ENCODE measurements around the gene FERD3L.

Gene FERD3L

GRCh38 chr7:19099924-19100323, 45.3 kb downstream of the FERD3L start:
- peaks cover 17 to 88% (median 47%) of the 10 kb centered on the region in 5 experiments for H3K27me3 ChIP-seq (replicated peaks in 2 of 5; ENCODE audit: control insufficient read depth in 4 of 5, insufficient read depth in 5 of 5, low read length in 4 of 5)
- WGBS (ENCODE audit: insufficient coverage), result no CpG with 5 or more reads among the region's 2 CpGs
- POLR2A ChIA-PET, result no interaction called here
- DNase-seq, result no peak
- H3K4me1 ChIP-seq (ENCODE audit: control extremely low read depth in 1 of 4, control insufficient read depth in 4 of 4, insufficient read depth in 4 of 4, low read length in 3 of 4), result no peaks in the 10 kb centered on the region
- CTCF ChIA-PET, result interaction anchor here (0.8 to 1.8 kb wide), 2 partner anchors 10 to 19 kb away, joined by 3 to 7 read pairs; no protein-coding TSS in a partner anchor
- H3K27ac ChIP-seq (ENCODE audit: insufficient read depth in 1 of 2, low read depth in 1 of 2, low read length in 2 of 2, poor library complexity in 1 of 2, severe bottlenecking in 2 of 2), result no peak overlapping the region
- H3K36me3 ChIP-seq (ENCODE audit: control insufficient read depth in 4 of 4, insufficient read depth in 4 of 4, low read length in 3 of 4), result no peaks in the 10 kb centered on the region
- H3K4me3 ChIP-seq (ENCODE audit: control insufficient read depth in 1 of 7, extremely low read depth in 1 of 7, insufficient read depth in 4 of 7, low read depth in 2 of 7, low read length in 6 of 7), result no peak overlapping the region
- H3K9me3 ChIP-seq (ENCODE audit: control extremely low read depth in 1 of 5, control insufficient read depth in 4 of 5, insufficient read depth in 2 of 5, low read depth in 1 of 5, low read length in 4 of 5), result no peaks in the 10 kb centered on the region

GRCh38 chr7:19099194-19099593, 46.0 kb downstream of the FERD3L start:
- no peak for DNase-seq
- H3K4me1 ChIP-seq (ENCODE audit: control extremely low read depth in 1 of 4, control insufficient read depth in 4 of 4, insufficient read depth in 4 of 4, low read length in 3 of 4), result no peaks in the 10 kb centered on the region
- H3K9me3 ChIP-seq (ENCODE audit: control extremely low read depth in 1 of 5, control insufficient read depth in 4 of 5, insufficient read depth in 2 of 5, low read depth in 1 of 5, low read length in 4 of 5), result no peaks in the 10 kb centered on the region
- POLR2A ChIA-PET, result no interaction called here
- no peak overlapping the region for H3K4me3 ChIP-seq (ENCODE audit: control insufficient read depth in 1 of 7, extremely low read depth in 1 of 7, insufficient read depth in 4 of 7, low read depth in 2 of 7, low read length in 6 of 7)
- H3K27ac ChIP-seq (ENCODE audit: insufficient read depth in 1 of 2, low read depth in 1 of 2, low read length in 2 of 2, poor library complexity in 1 of 2, severe bottlenecking in 2 of 2), result no peak overlapping the region
- H3K36me3 ChIP-seq (ENCODE audit: control insufficient read depth in 4 of 4, insufficient read depth in 4 of 4, low read length in 3 of 4), result no peaks in the 10 kb centered on the region
- peaks cover 18 to 86% (median 47%) of the 10 kb centered on the region in 5 experiments for H3K27me3 ChIP-seq (replicated peaks in 2 of 5; ENCODE audit: control insufficient read depth in 4 of 5, insufficient read depth in 5 of 5, low read length in 4 of 5)
- CTCF ChIA-PET, result interaction anchor here (1.8 kb wide), 1 partner anchor 20 kb away, joined by 7 read pairs; no protein-coding TSS in a partner anchor
- no CpG with 5 or more reads among the region's 3 CpGs for WGBS (ENCODE audit: insufficient coverage)

GRCh38 chr7:19098510-19098909, 46.7 kb downstream of the FERD3L start:
- Histone ChIP-seq H3K27ac (ENCODE audit: insufficient read depth in 1 of 2, low read depth in 1 of 2, low read length in 2 of 2, poor library complexity in 1 of 2, severe bottlenecking in 2 of 2) (no peak overlapping the region), H3K4me3 (ENCODE audit: control insufficient read depth in 1 of 7, extremely low read depth in 1 of 7, insufficient read depth in 4 of 7, low read depth in 2 of 7, low read length in 6 of 7) (no peak overlapping the region), H3K27me3 (replicated peaks in 2 of 5; ENCODE audit: control insufficient read depth in 4 of 5, insufficient read depth in 5 of 5, low read length in 4 of 5) (peaks cover 18 to 84% (median 45%) of the 10 kb centered on the region in 5 experiments), H3K9me3 (ENCODE audit: control extremely low read depth in 1 of 5, control insufficient read depth in 4 of 5, insufficient read depth in 2 of 5, low read depth in 1 of 5, low read length in 4 of 5) (no peaks in the 10 kb centered on the region), H3K36me3 (ENCODE audit: control insufficient read depth in 4 of 4, insufficient read depth in 4 of 4, low read length in 3 of 4) (no peaks in the 10 kb centered on the region), H3K4me1 (ENCODE audit: control extremely low read depth in 1 of 4, control insufficient read depth in 4 of 4, insufficient read depth in 4 of 4, low read length in 3 of 4) (no peaks in the 10 kb centered on the region)
- no peak for DNase-seq
- ChIA-PET POLR2A (no interaction called here), CTCF (interaction anchor here (1.8 kb wide), 1 partner anchor 21 kb away, joined by 7 read pairs; no protein-coding TSS in a partner anchor)
- no CpG with 5 or more reads among the region's 1 CpG for WGBS (ENCODE audit: insufficient coverage)

- no peaks in the 10 kb centered on the region for H3K36me3 ChIP-seq (ENCODE audit: control insufficient read depth in 4 of 4, insufficient read depth in 4 of 4, low read length in 3 of 4)
- peaks cover 13 to 77% (median 36%) of the 10 kb centered on the region in 5 experiments for H3K27me3 ChIP-seq (replicated peaks in 2 of 5; ENCODE audit: control insufficient read depth in 4 of 5, insufficient read depth in 5 of 5, low read length in 4 of 5)
- no peak overlapping the region for H3K4me3 ChIP-seq (ENCODE audit: control insufficient read depth in 1 of 7, extremely low read depth in 1 of 7, insufficient read depth in 4 of 7, low read depth in 2 of 7, low read length in 6 of 7)
- no peak overlapping the region for H3K27ac ChIP-seq (ENCODE audit: insufficient read depth in 1 of 2, low read depth in 1 of 2, low read length in 2 of 2, poor library complexity in 1 of 2, severe bottlenecking in 2 of 2)
- peak in 2 of 3 donors; percentile 13 to 19 for DNase-seq
- CTCF ChIA-PET, result interaction anchor here (1.3 to 1.8 kb wide), 2 partner anchors 12 to 26 kb away, joined by 3 to 4 read pairs; no protein-coding TSS in a partner anchor
- no peaks in the 10 kb centered on the region for H3K9me3 ChIP-seq (ENCODE audit: control extremely low read depth in 1 of 5, control insufficient read depth in 4 of 5, insufficient read depth in 2 of 5, low read depth in 1 of 5, low read length in 4 of 5)
- POLR2A ChIA-PET, result no interaction called here
- no peaks in the 10 kb centered on the region for H3K4me1 ChIP-seq (ENCODE audit: control extremely low read depth in 1 of 4, control insufficient read depth in 4 of 4, insufficient read depth in 4 of 4, low read length in 3 of 4)
- WGBS (ENCODE audit: insufficient coverage), result 90% methylated on average over 2 of the region's 9 CpGs
These were observed 47.8 kb downstream of the FERD3L start for GRCh38 chr7:19097165-19098055.

- CTCF ChIA-PET, result interaction anchor here (1.1 to 1.8 kb wide), 3 partner anchors 10 to 24 kb away, joined by 3 to 4 read pairs (median 4); no protein-coding TSS in a partner anchor
- no CpG with 5 or more reads among the region's 5 CpGs for WGBS (ENCODE audit: insufficient coverage)
- no peak for DNase-seq
- H3K36me3 ChIP-seq (ENCODE audit: control insufficient read depth in 4 of 4, insufficient read depth in 4 of 4, low read length in 3 of 4), result no peaks in the 10 kb centered on the region
- no peaks in the 10 kb centered on the region for H3K4me1 ChIP-seq (ENCODE audit: control extremely low read depth in 1 of 4, control insufficient read depth in 4 of 4, insufficient read depth in 4 of 4, low read length in 3 of 4)
- POLR2A ChIA-PET, result no interaction called here
- no peaks in the 10 kb centered on the region for H3K9me3 ChIP-seq (ENCODE audit: control extremely low read depth in 1 of 5, control insufficient read depth in 4 of 5, insufficient read depth in 2 of 5, low read depth in 1 of 5, low read length in 4 of 5)
- no peak overlapping the region for H3K27ac ChIP-seq (ENCODE audit: insufficient read depth in 1 of 2, low read depth in 1 of 2, low read length in 2 of 2, poor library complexity in 1 of 2, severe bottlenecking in 2 of 2)
- H3K27me3 ChIP-seq (replicated peaks in 2 of 5; ENCODE audit: control insufficient read depth in 4 of 5, insufficient read depth in 5 of 5, low read length in 4 of 5), result peaks cover 8 to 59% (median 21%) of the 10 kb centered on the region in 5 experiments
- H3K4me3 ChIP-seq (ENCODE audit: control insufficient read depth in 1 of 7, extremely low read depth in 1 of 7, insufficient read depth in 4 of 7, low read depth in 2 of 7, low read length in 6 of 7), result no peak overlapping the region
These were observed 49.8 kb downstream of the FERD3L start for GRCh38 chr7:19095353-19095860.

All from common myeloid progenitor, CD34-positive (primary cell).